ENCODE results near the gene NOS1AP. TPM values are rescaled to one million over a fixed set of nuclear protein-coding genes. Genes with fewer than 3 reads are reported as not detected.

Gene NOS1AP
- total RNA-seq, 4 donors from 2014 or later: 8.5 to 34.8 (median 14.1) TPM

DNA sequence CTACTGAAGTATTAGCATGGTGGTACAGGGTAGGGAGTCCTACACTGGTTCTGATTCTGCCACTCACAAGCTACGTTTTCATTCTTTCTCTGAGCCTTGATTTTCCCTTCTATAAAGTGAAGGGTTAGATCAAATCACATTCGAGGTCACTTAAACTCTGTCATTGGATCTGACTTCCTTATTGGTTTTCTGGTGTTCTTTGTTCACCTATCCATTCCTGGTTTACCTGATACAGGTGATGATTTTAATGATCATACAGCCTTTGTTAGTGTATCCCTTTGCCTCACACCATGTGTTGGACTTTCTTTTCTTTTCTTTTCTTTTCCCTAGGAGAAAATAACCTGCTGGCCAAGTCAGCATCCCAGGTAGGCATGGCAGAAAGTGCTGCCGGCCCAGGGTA lies 74.8 kb downstream of the NOS1AP start:
- Histone ChIP-seq H3K4me1 (peaks cover 0 to 11% (median 0%) of the 10 kb centered on the region in 4 donors), H3K36me3 (no peaks in the 10 kb centered on the region), H3K9me3 (no peaks in the 10 kb centered on the region), H3K4me3 (no peak overlapping the region), H3K27ac (no peak overlapping the region), H3K27me3 (no peaks in the 10 kb centered on the region)
- in situ Hi-C loops (cut with MboI; ENCODE audit: low pct_ligation_motif_present in 1 of 4, low pct_unique_long_range_greater_than_20kb in 1 of 4, low sequenced_read_pairs in 3 of 4): no loop called here
- intact Hi-C loops (cut with DNase I; ENCODE audit: low total_unique reads): no loop called here
- TF ChIP-seq POLR2AphosphoS5 (IDR thresholded peaks at IDR 0.05): no peak
- no peak for TF ChIP-seq EP300 (IDR thresholded peaks at IDR 0.05; ENCODE audit: low read depth)
- TF ChIP-seq, protein P1, sequence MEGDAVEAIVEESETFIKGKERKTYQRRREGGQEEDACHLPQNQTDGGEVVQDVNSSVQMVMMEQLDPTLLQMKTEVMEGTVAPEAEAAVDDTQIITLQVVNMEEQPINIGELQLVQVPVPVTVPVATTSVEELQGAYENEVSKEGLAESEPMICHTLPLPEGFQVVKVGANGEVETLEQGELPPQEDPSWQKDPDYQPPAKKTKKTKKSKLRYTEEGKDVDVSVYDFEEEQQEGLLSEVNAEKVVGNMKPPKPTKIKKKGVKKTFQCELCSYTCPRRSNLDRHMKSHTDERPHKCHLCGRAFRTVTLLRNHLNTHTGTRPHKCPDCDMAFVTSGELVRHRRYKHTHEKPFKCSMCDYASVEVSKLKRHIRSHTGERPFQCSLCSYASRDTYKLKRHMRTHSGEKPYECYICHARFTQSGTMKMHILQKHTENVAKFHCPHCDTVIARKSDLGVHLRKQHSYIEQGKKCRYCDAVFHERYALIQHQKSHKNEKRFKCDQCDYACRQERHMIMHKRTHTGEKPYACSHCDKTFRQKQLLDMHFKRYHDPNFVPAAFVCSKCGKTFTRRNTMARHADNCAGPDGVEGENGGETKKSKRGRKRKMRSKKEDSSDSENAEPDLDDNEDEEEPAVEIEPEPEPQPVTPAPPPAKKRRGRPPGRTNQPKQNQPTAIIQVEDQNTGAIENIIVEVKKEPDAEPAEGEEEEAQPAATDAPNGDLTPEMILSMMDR (IDR thresholded peaks at IDR 0.05): no peak
- TF ChIP-seq POLR2A (IDR thresholded peaks at IDR 0.05): no peak
- WGBS, 2 donors (ENCODE audit: low coverage in 1 of 2): 7 to 27% methylated on average over 2 to 3 of the region's 3 CpGs
- DNase-seq: no peak

DNA sequence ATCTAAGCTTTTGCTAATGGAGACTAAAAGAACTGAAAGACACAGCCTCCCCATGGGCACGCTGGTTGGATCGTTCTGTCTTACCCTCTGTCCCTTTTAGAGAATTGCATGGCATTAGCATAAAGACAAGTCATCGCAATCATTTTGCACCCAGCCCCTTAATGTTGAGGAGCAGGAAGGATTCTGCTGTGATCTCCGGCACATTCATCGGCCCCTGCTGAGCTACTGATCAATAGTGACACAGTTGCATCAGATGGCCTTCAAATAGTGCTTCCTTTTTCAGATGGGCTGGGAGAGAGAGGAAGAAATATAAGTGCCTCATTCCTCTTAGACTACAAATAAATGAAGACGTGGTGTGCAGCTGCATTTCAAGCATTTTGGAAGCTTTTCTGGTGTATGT lies 75.4 kb downstream of the NOS1AP start:
- no peak for DNase-seq
- no peak for TF ChIP-seq POLR2AphosphoS5 (IDR thresholded peaks at IDR 0.05)
- no peak for TF ChIP-seq POLR2A (IDR thresholded peaks at IDR 0.05)
- intact Hi-C loops (cut with DNase I; ENCODE audit: low total_unique reads) (no loop called here), in situ Hi-C loops (cut with MboI; ENCODE audit: low pct_ligation_motif_present in 1 of 4, low pct_unique_long_range_greater_than_20kb in 1 of 4, low sequenced_read_pairs in 3 of 4) (no loop called here)
- no peaks in the 10 kb centered on the region for H3K27me3 ChIP-seq
- WGBS, 2 donors (ENCODE audit: low coverage in 1 of 2): 33 to 79% methylated on average over 1 to 6 of the region's 6 CpGs
- H3K27ac ChIP-seq: no peak overlapping the region
- no peaks in the 10 kb centered on the region for H3K9me3 ChIP-seq
- no peak overlapping the region for H3K4me3 ChIP-seq
- H3K4me1 ChIP-seq: peaks cover 0 to 11% (median 0%) of the 10 kb centered on the region in 4 donors
- H3K36me3 ChIP-seq: no peaks in the 10 kb centered on the region

DNA sequence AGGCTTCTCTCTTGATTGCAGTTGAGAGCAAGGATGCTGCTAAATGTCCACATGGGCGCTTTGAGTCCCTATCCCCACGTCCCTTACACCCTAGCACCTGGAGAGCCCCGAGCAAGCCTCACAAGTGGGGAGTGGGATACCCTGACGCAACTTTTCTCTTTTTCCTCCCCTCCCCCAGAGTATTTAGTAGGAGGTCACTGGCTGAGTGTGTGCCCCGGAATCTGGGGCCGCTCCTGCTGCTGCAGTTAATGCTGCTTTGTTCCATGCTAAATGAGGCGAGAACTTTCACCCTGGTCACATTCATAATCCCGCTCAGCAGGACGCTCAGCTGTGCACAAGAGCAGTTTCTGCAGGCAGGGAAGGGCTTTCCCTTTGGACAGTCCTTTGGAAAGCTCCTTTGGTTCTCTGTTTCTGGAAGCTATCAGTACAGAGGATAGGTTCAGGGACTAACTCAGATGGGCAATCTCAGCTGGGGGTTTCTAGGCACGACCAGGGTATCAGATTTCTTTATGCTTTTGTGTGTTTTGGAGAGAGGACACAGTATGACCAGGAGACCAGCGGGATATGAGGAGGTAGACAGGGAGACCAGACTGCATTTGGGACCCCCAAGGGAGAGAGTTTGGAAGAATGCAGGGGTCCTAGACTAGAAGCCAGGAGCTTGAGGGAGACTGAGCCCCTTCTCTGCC lies 75.9 kb downstream of the NOS1AP start:
- no peaks in the 10 kb centered on the region for H3K36me3 ChIP-seq
- DNase-seq: no peak
- peaks cover 0 to 11% (median 0%) of the 10 kb centered on the region in 4 donors for H3K4me1 ChIP-seq
- H3K9me3 ChIP-seq: no peaks in the 10 kb centered on the region
- intact Hi-C loops (cut with DNase I; ENCODE audit: low total_unique reads) (no loop called here), in situ Hi-C loops (cut with MboI; ENCODE audit: low pct_ligation_motif_present in 1 of 4, low pct_unique_long_range_greater_than_20kb in 1 of 4, low sequenced_read_pairs in 3 of 4) (no loop called here)
- no peak overlapping the region for H3K4me3 ChIP-seq
- no peaks in the 10 kb centered on the region for H3K27me3 ChIP-seq
- WGBS, 2 donors (ENCODE audit: low coverage in 1 of 2): 75 to 80% methylated on average over 5 to 11 of the region's 11 CpGs
- TF ChIP-seq POLR2AphosphoS5 (IDR thresholded peaks at IDR 0.05) (no peak), POLR2A (IDR thresholded peaks at IDR 0.05) (no peak), EP300 (IDR thresholded peaks at IDR 0.05; ENCODE audit: low read depth) (no peak)
- TF ChIP-seq, protein P1 (IDR thresholded peaks at IDR 0.05): no peak
- H3K27ac ChIP-seq: no peak overlapping the region

DNA sequence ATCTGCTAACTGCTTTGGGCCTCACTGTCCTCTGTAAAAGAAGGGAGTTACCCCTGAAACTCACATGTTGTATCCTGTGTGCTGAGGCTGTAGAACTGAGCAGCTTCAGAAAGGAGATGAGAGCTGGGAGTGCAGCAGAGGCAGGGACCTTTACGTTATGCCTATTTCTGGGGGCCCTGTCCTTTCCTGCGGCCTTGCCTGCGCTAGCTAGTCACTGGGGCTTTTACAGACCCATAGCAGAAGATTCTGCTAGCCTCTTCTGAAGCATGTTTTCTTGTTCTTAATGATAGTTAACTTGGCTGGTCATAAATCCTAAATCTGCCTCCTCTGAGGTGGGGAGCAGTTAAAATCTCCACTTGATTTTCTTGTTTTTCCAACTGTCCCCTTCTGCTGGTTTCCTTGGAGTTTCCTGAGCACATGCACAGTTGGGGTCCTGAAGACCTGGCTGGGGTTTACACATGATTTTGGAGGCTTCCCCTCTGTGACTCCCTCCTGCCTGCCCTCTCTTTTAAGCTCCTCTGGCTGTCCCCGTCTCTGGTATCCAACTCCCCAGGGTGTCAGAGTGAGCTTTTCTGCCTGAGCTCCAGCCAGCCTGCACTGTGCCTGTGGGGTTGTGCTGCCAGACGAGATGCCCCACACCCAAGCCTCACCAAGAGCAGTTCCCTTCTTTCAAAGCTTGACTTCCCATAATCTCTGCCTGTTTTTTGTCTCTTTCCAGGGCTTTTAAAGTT lies 76.6 kb downstream of the NOS1AP start:
- H3K36me3 ChIP-seq: no peaks in the 10 kb centered on the region
- in situ Hi-C loops (cut with MboI; ENCODE audit: low pct_ligation_motif_present in 1 of 4, low pct_unique_long_range_greater_than_20kb in 1 of 4, low sequenced_read_pairs in 3 of 4): no loop called here

More for the DNA sequence above, 76.6 kb downstream of the NOS1AP start:
- Histone ChIP-seq H3K9me3 (no peaks in the 10 kb centered on the region), H3K4me1 (peaks cover 0 to 11% (median 0%) of the 10 kb centered on the region in 4 donors), H3K27ac (no peak overlapping the region), H3K27me3 (no peaks in the 10 kb centered on the region), H3K4me3 (no peak overlapping the region)
- no peak for TF ChIP-seq POLR2AphosphoS5 (IDR thresholded peaks at IDR 0.05)
- no peak for TF ChIP-seq EP300 (IDR thresholded peaks at IDR 0.05; ENCODE audit: low read depth)
- TF ChIP-seq, protein P1 (IDR thresholded peaks at IDR 0.05): no peak
- TF ChIP-seq POLR2A (IDR thresholded peaks at IDR 0.05): no peak
- 78 to 100% methylated on average over 1 to 5 of the region's 5 CpGs for WGBS, 2 donors (ENCODE audit: low coverage in 1 of 2)
- no peak for DNase-seq
- intact Hi-C loops (cut with DNase I; ENCODE audit: low total_unique reads): no loop called here

Measured in transverse colon (tissue), 4 donors.